LNCaP clone FGC (cell line): ENCODE data around the gene VWA3A.
"Not testable (repeated sequence)": the region's sequence is repeated elsewhere in the genome, so short reads cannot be mapped to it uniquely, and the experiment has no call there.

Source experiments
- DNase-seq: peaks from one replicate; pipeline ENCODE4 v3.0.0-alpha.2; 2011; ENCODE audit warnings: low read depth
- H3K4me3 ChIP-seq: 2 replicates; pipeline ENCODE4 v1.5.1; 2011; ENCODE audit warnings: mild to moderate bottlenecking, low read depth, low read length, control low read depth
- TF ChIP-seq, protein P1 (sequence below): IDR thresholded peaks from 2 replicates; pipeline ENCODE4 v1.5.1; 2012; ENCODE audit warnings: mild to moderate bottlenecking; ENCODE audit not compliant: control insufficient read depth, insufficient read depth; ENCODE audit errors: extremely low read depth

The VWA3A gene

GRCh38 chr16:22123146-22123545 is 30.8 kb downstream of the VWA3A start:
- TF ChIP-seq, protein P1, sequence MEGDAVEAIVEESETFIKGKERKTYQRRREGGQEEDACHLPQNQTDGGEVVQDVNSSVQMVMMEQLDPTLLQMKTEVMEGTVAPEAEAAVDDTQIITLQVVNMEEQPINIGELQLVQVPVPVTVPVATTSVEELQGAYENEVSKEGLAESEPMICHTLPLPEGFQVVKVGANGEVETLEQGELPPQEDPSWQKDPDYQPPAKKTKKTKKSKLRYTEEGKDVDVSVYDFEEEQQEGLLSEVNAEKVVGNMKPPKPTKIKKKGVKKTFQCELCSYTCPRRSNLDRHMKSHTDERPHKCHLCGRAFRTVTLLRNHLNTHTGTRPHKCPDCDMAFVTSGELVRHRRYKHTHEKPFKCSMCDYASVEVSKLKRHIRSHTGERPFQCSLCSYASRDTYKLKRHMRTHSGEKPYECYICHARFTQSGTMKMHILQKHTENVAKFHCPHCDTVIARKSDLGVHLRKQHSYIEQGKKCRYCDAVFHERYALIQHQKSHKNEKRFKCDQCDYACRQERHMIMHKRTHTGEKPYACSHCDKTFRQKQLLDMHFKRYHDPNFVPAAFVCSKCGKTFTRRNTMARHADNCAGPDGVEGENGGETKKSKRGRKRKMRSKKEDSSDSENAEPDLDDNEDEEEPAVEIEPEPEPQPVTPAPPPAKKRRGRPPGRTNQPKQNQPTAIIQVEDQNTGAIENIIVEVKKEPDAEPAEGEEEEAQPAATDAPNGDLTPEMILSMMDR: no peak
- H3K4me3 ChIP-seq: no peak overlapping the region
- no peak for DNase-seq

- no peak for DNase-seq
- TF ChIP-seq, protein P1: no peak
- H3K4me3 ChIP-seq: no peak overlapping the region
These were observed 31.6 kb downstream of the VWA3A start for GRCh38 chr16:22123759-22124490.

DNA sequence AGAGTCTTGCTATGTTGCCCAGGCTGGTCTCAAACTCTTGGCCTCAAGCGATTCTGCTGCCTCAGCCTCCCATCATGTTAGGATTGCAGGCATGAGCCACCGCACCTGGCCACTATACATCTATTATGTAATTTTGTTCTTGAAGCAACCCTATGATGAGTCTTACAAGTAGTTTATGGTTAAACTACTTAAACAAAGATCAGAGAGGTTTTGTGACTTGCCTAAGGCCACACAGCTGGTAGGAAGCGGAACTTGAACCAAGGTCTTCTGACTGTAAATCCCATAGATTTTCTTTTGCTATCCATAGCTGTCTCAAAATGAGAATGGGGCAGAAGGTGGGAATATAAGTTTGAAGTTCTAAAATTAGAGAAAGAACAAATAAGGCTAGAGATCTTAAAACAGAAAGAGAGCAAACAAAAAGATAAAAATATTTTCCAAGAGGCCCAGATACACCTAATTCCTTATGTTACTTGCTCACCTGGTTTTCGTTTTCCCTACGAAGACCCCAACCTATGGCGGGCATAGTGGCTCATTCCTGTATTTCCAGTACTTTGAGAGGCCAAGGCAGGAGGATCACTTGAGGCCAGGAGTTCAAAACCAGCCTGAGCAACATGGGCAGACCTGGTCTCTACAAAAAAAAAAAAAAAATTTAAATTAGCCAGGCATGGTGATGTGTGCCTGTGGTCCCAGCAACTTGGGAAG is 32.4 kb downstream of the VWA3A start:
- no peak overlapping the region for H3K4me3 ChIP-seq
- TF ChIP-seq, protein P1: no peak
- DNase-seq: no peak

DNA sequence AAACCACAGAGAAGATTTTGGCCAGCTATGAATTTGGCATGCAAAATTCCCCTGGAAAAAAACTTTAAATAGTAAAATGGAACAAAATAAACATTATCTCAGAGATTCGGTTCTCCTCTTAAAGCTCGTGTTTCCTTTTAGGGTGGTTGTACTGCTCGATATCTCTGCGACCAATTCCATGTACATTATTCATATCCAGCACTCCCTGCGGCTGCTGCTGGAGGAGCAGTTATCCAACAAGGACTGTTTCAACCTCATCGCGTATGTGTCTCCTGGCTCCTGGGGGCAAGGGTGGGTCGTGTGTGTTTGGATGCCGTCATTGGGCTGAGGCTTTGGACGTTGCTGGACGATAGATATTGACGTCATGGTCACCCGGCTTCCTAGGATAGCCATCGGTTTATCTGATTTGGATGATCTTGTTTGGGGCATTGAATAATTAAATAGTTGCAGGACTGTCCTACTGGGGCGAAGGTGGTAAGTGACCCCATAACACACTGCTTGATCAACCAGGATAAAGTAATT is 33.8 kb downstream of the VWA3A start:
- H3K4me3 ChIP-seq: no peak overlapping the region
- no peak for DNase-seq
- TF ChIP-seq, protein P1: no peak

DNA sequence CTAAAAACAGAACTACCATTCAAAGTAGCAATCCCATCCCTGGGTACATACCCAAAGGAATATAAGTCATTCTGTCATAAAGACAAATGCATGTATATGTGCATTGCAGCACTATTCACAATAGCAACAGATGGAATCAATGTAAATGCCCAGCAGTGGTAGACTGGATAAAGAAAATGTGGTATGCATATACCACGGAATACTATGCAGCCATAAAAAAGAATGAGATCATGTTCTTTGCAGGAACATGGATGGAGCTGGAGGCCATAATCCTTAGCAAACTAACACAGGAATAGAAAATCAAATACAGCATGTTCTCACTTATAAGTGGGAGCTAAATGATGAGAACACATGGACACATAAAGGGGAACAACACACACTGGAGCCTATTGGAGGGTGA is 36.2 kb downstream of the VWA3A start:
- not testable (repeated sequence) for DNase-seq, H3K4me3 ChIP-seq

DNA sequence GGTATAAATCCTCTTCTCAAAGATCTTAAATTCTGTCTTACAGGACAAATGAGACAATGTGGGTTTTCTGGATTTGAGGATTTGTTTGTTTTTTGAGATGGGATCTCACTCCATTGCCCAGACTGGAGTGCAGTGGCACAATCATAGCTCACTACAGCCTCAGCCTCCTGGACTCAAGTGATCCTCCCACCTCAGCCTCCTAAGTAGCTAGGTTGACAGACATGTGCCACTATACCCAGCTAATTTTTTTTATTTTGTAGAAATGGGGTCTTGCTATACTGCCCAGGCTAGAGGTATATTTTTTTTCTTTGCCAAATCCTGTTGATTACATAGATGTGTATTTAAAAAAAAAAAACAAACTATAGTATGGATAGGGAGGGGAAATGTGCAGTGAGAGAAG is 38.2 kb downstream of the VWA3A start:
- no peak for DNase-seq
- H3K4me3 ChIP-seq: no peak overlapping the region
- TF ChIP-seq, protein P1: no peak

DNA sequence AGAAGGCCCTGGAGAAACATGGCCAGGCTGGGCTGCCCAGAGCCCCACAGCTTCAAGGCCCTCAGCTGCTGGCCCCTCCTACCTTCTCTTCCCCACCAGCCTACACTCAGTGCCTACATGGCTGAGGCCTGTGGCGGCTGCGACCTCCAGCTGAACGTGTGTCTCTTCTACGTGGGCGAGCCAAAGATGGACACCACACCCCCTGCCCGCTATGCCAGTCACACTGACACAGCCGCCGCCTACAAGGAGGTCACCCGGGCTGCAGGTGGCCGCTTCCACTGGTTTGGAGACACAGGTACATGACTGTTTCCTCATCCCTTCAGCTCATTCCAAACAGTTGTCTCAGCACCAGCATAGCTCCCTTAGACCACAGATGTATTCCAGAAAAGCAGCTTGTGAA is 40.5 kb downstream of the VWA3A start:
- TF ChIP-seq, protein P1: no peak
- no peak for DNase-seq
- H3K4me3 ChIP-seq: no peak overlapping the region
